WTC11 (cell line): ENCODE measurements around the gene DBNL. TPM values are rescaled to one million over a fixed set of nuclear protein-coding genes. Genes with fewer than 3 reads are reported as not detected.
"Not testable (repeated sequence)": the region's sequence is repeated elsewhere in the genome, so short reads cannot be mapped to it uniquely, and the experiment has no call there.

Source experiments
- ATAC-seq: fragments of 200-7000 bp; cut with Tn5 transposase; 2 replicates; pipeline ENCODE4 v1.10.0; 2021; ENCODE audit warnings: mild to moderate bottlenecking, moderate library complexity
- CTCF ChIA-PET: fragments of 300-600 bp; sonication (Branson Sonifier 250); formaldehyde crosslinking; loops from one replicate; lab custom pipeline; 2021; ENCODE audit warnings: antibody characterized with exemption; lab: Charles Lee
- POLR2A ChIA-PET: fragments of 350-600 bp; sonication (Branson Sonifier 250); formaldehyde crosslinking; loops from one replicate; lab custom pipeline; 2021; ENCODE audit warnings: antibody characterized with exemption; lab: Charles Lee
- DNase-seq: peaks from one replicate; pipeline ENCODE4 v3.0.0; 2021; ENCODE audit warnings: low spot score
- H3K27ac Mint-ChIP-seq: 2 replicates; pipeline ENCODE4 v1.8.0; 2021; ENCODE audit warnings: mixed read lengths
- H3K27me3 Mint-ChIP-seq: 2 replicates; pipeline ENCODE4 v1.8.0; 2021; ENCODE audit warnings: low read depth, mild to moderate bottlenecking, moderate library complexity, mixed read lengths
- H3K36me3 Mint-ChIP-seq: 2 replicates; pipeline ENCODE4 v1.8.0; 2021; ENCODE audit warnings: mixed read lengths
- H3K4me1 Mint-ChIP-seq: 2 replicates; pipeline ENCODE4 v1.8.0; 2022; ENCODE audit warnings: mixed read lengths
- H3K4me3 Mint-ChIP-seq: 2 replicates; pipeline ENCODE4 v1.8.0; 2021; ENCODE audit warnings: mild to moderate bottlenecking, moderate library complexity, mixed read lengths
- H3K9me3 Mint-ChIP-seq: 2 replicates; pipeline ENCODE4 v1.8.0; 2021; ENCODE audit warnings: mixed read lengths
- ARID4B ChIP-seq: sonication (generic); formaldehyde crosslinking; IDR thresholded peaks from 2 replicates; pipeline ENCODE4 v1.8.0; 2023; ENCODE audit warnings: missing genetic modification reagents, mild to moderate bottlenecking, borderline replicate concordance
- CREM ChIP-seq: sonication (generic); formaldehyde crosslinking; IDR thresholded peaks from 2 replicates; pipeline ENCODE4 v1.8.1; 2022; ENCODE audit warnings: mild to moderate bottlenecking, missing genetic modification reagents, moderate library complexity
- CTCF ChIP-seq: fragments of 200-600 bp; IDR thresholded peaks from 2 replicates; pipeline ENCODE4 v1.8.0; 2022; ENCODE audit warnings: antibody characterized with exemption
- E2F5 ChIP-seq: sonication (generic); formaldehyde crosslinking; IDR thresholded peaks from 2 replicates; pipeline ENCODE4 v1.8.1; 2022; ENCODE audit warnings: mild to moderate bottlenecking, moderate library complexity, missing genetic modification reagents
- ETV6 ChIP-seq: sonication (generic); formaldehyde crosslinking; IDR thresholded peaks from 2 replicates; pipeline ENCODE4 v1.8.1; 2022; ENCODE audit warnings: mild to moderate bottlenecking, missing genetic modification reagents
- FOXK1 ChIP-seq: sonication (generic); formaldehyde crosslinking; IDR thresholded peaks from 2 replicates; pipeline ENCODE4 v1.8.0; 2022; ENCODE audit warnings: mild to moderate bottlenecking, moderate library complexity, missing genetic modification reagents
- FOXP1 ChIP-seq: sonication (generic); formaldehyde crosslinking; IDR thresholded peaks from 2 replicates; pipeline ENCODE4 v1.8.0; 2022; ENCODE audit warnings: missing genetic modification reagents, mild to moderate bottlenecking, moderate library complexity, borderline replicate concordance
- GABPB1 ChIP-seq: sonication (generic); formaldehyde crosslinking; IDR thresholded peaks from 2 replicates; pipeline ENCODE4 v1.8.1; 2023; ENCODE audit warnings: mild to moderate bottlenecking, missing genetic modification reagents
- HMGXB4 ChIP-seq: sonication (generic); formaldehyde crosslinking; IDR thresholded peaks from 2 replicates; pipeline ENCODE4 v1.8.1; 2023; ENCODE audit warnings: mild to moderate bottlenecking, moderate library complexity, missing genetic modification reagents
- MAX ChIP-seq: sonication (generic); formaldehyde crosslinking; IDR thresholded peaks from 2 replicates; pipeline ENCODE4 v1.8.0; 2022; ENCODE audit warnings: mild to moderate bottlenecking, missing genetic modification reagents
- MYBL2 ChIP-seq: sonication (generic); formaldehyde crosslinking; IDR thresholded peaks from 2 replicates; pipeline ENCODE4 v1.8.1; 2023; ENCODE audit warnings: mild to moderate bottlenecking, moderate library complexity, missing genetic modification reagents
- NFE2L1 ChIP-seq: sonication (generic); formaldehyde crosslinking; IDR thresholded peaks from 2 replicates; pipeline ENCODE4 v1.8.1; 2023; ENCODE audit warnings: missing genetic modification reagents
- SP1 ChIP-seq: sonication (generic); formaldehyde crosslinking; conservative IDR thresholded peaks from 2 replicates; pipeline ENCODE4 v1.8.1; 2022; ENCODE audit warnings: missing genetic modification reagents
- TEAD1 ChIP-seq: sonication (generic); formaldehyde crosslinking; IDR thresholded peaks from 2 replicates; pipeline ENCODE4 v1.8.0; 2022; ENCODE audit warnings: mild to moderate bottlenecking, missing genetic modification reagents
- ZBTB21 ChIP-seq: sonication (generic); formaldehyde crosslinking; IDR thresholded peaks from 2 replicates; pipeline ENCODE4 v1.8.1; 2023; ENCODE audit warnings: mild to moderate bottlenecking, missing genetic modification reagents, borderline replicate concordance
- total RNA-seq: library from RNA; stranded (reverse); gene quantifications from 3 replicates; pipeline ENCODE4 v1.2.3, GENCODE V29; 2021

DBNL gene
- total RNA-seq, 1 experiment from 2014 or later: 36.1 TPM

GRCh38 chr7:44018857-44019807, 25.4 kb upstream of the DBNL start:
- peak overlapping the region; percentile 87 for H3K4me3 Mint-ChIP-seq
- peaks cover 12% of the 10 kb centered on the region for H3K27me3 Mint-ChIP-seq
- H3K9me3 Mint-ChIP-seq, H3K27ac Mint-ChIP-seq, H3K36me3 Mint-ChIP-seq, POLR2A ChIA-PET, H3K4me1 Mint-ChIP-seq: not testable (repeated sequence)
- DNase-seq: peak; percentile 97
- TF ChIP-seq NFE2L1 (CRISPR knock-in tag) (peak; percentile 59; the same call in 1 of the 2 replicates), GABPB1 (peak; percentile 86), FOXK1 (CRISPR knock-in tag) (peak; percentile 88), ARID4B (CRISPR knock-in tag) (peak; percentile 57; the same call in 1 of the 2 replicates), CREM (CRISPR knock-in tag) (peak; percentile 52; the same call in 1 of the 2 replicates), MYBL2 (CRISPR knock-in tag) (peak; percentile 56; the same call in 1 of the 2 replicates), ETV6 (peak; percentile 26; the same call in 1 of the 2 replicates), TEAD1 (CRISPR knock-in tag) (peak; percentile 58), E2F5 (CRISPR knock-in tag) (0 out of 2 replicates have a peak, but pooled peaks have one; percentile 55), FOXP1 (CRISPR knock-in tag) (peak; percentile 60; the same call in 1 of the 2 replicates), HMGXB4 (CRISPR knock-in tag) (0 out of 2 replicates have a peak, but pooled peaks have one; percentile 36), CTCF (peak; percentile 22; the same call in 1 of the 2 replicates), MAX (CRISPR knock-in tag) (peak; percentile 60), ZBTB21 (CRISPR knock-in tag) (peak; percentile 56; the same call in 1 of the 2 replicates), SP1 (CRISPR knock-in tag) (peak; percentile 85)
- TF ChIP-seq, all 79 proteins: peak for 15; not testable (repeated sequence) for 64
- ATAC-seq: peak; percentile 95
- CTCF ChIA-PET: interaction anchor here (0.6 to 1.8 kb wide), 11 partner anchors 18 to 195 kb away, joined by 3 to 8 read pairs (median 4); partner anchors contain the start of genes DBNL and PGAM2

- not testable (repeated sequence) for ATAC-seq
These were observed 24.7 kb upstream of the DBNL start for GRCh38 chr7:44019825-44020224.

GRCh38 chr7:44022069-44022468, 22.4 kb upstream of the DBNL start:
- POLR2A ChIA-PET, H3K27ac Mint-ChIP-seq, DNase-seq, CTCF ChIA-PET, H3K4me3 Mint-ChIP-seq, ATAC-seq, H3K36me3 Mint-ChIP-seq, H3K4me1 Mint-ChIP-seq, H3K9me3 Mint-ChIP-seq: not testable (repeated sequence)
- peaks cover 17% of the 10 kb centered on the region for H3K27me3 Mint-ChIP-seq

More at GRCh38 chr7:44019825-44020224, 24.7 kb upstream of the DBNL start:
- H3K27ac Mint-ChIP-seq, H3K4me3 Mint-ChIP-seq, DNase-seq, H3K9me3 Mint-ChIP-seq, POLR2A ChIA-PET, H3K4me1 Mint-ChIP-seq, H3K36me3 Mint-ChIP-seq: not testable (repeated sequence)
- CTCF ChIA-PET: interaction anchor here (0.6 to 1.8 kb wide), 13 partner anchors 16 to 195 kb away, joined by 3 to 8 read pairs (median 4); partner anchors contain the start of genes DBNL and PGAM2
- H3K27me3 Mint-ChIP-seq: peaks cover 12% of the 10 kb centered on the region

- H3K4me3 Mint-ChIP-seq, POLR2A ChIA-PET: not testable (repeated sequence)
These were observed 21.6 kb upstream of the DBNL start for GRCh38 chr7:44022796-44023467.

More at GRCh38 chr7:44022796-44023467, 21.6 kb upstream of the DBNL start:
- CTCF ChIA-PET, H3K27ac Mint-ChIP-seq, ATAC-seq, H3K9me3 Mint-ChIP-seq, DNase-seq, H3K36me3 Mint-ChIP-seq, H3K4me1 Mint-ChIP-seq: not testable (repeated sequence)
- peaks cover 17% of the 10 kb centered on the region for H3K27me3 Mint-ChIP-seq
